Activated CD4-positive, alpha-beta T cell treated with anti-CD3 and anti-CD28 coated beads, Interleukin-2, amount 10 ng/mL, durations not matched to agents 24 days and 14 days (primary cell): ENCODE measurements around the gene ST14. TPM values are rescaled to one million over a fixed set of nuclear protein-coding genes. Genes with fewer than 3 reads are reported as not detected.
"Not testable (repeated sequence)": the region's sequence is repeated elsewhere in the genome, so short reads cannot be mapped to it uniquely, and the experiment has no call there.

Experiments used
- DNase-seq: peaks from one replicate; pipeline ENCODE4 v3.0.0; 2022
- H3K27ac Mint-ChIP-seq: one replicate; pipeline ENCODE4 v1.8.0; 2022; ENCODE audit warnings: mild to moderate bottlenecking, mixed read lengths
- H3K27me3 Mint-ChIP-seq: one replicate; pipeline ENCODE4 v1.8.0; 2022; ENCODE audit warnings: mixed read lengths
- H3K36me3 Mint-ChIP-seq: one replicate; pipeline ENCODE4 v1.8.0; 2022; ENCODE audit warnings: low read depth, mild to moderate bottlenecking, mixed read lengths
- H3K4me1 Mint-ChIP-seq: one replicate; pipeline ENCODE4 v1.8.0; 2021; ENCODE audit warnings: mixed read lengths
- H3K4me3 Mint-ChIP-seq: one replicate; pipeline ENCODE4 v1.8.0; 2022; ENCODE audit warnings: mild to moderate bottlenecking, moderate library complexity, mixed read lengths
- H3K9me3 Mint-ChIP-seq: one replicate; pipeline ENCODE4 v1.8.0; 2021; ENCODE audit warnings: mixed read lengths
- intact Hi-C: fragments of 100-400 bp; cut with micrococcal nuclease; formaldehyde crosslinking; loops from one replicate; pipeline ENCODE4 v1.15.1; 2023
- total RNA-seq: library from RNA; stranded (reverse); gene quantifications from 2 replicates; pipeline ENCODE4 v1.2.3, GENCODE V29; 2022

Gene ST14
- total RNA-seq, 1 donor from 2014 or later, result not detected

DNA sequence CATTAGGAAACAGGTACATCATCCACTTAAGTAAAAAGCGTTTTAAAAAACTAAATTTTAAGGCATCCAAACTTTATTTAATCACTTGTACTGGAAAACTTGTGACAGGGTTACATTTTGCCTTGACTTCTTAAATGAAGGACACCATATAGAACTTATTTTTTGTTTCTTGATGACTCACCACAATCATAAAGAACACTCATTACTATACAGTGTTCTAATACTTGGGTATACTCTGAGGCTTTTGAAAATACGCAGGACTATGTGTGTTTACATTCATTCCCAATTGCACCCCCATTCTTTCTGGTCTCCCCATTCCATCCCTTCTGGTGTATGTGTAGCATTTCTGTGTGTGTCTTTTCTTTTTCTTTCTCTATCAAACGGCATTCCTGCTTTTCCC lies 85.3 kb downstream of the ST14 start:
- no peak overlapping the region for H3K4me3 Mint-ChIP-seq

DNA sequence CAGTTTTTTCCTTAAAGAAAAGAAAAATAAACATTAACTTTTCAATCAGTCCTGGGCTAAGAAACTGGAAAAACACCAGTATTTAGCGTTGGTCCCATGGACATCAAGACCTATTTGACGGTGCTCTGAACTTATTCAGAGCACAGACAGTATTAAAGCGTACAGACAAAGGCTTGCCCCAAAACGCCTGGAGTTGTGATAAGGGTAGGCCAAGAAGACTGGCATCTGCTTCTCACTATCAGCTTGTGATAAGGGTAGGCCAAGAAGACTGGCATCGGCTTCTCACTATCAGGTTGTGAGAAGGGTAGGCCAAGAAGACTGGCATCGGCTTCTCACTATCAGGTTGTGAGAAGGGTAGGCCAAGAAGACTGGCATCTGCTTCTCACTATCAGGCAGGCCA lies 85.8 kb downstream of the ST14 start:
- H3K4me3 Mint-ChIP-seq, H3K9me3 Mint-ChIP-seq, intact Hi-C loops, H3K27ac Mint-ChIP-seq, H3K27me3 Mint-ChIP-seq: not testable (repeated sequence)
- peaks cover 29% of the 10 kb centered on the region for H3K4me1 Mint-ChIP-seq
- peak; percentile 47 for DNase-seq
- peaks cover 22% of the 10 kb centered on the region for H3K36me3 Mint-ChIP-seq

More for the DNA sequence above, 85.3 kb downstream of the ST14 start:
- Mint-ChIP-seq H3K27me3 (no peaks in the 10 kb centered on the region), H3K27ac (no peak overlapping the region), H3K9me3 (no peaks in the 10 kb centered on the region), H3K36me3 (peaks cover 22% of the 10 kb centered on the region), H3K4me1 (peaks cover 29% of the 10 kb centered on the region)
- DNase-seq, result no peak
- intact Hi-C loops, result no loop called here

DNA sequence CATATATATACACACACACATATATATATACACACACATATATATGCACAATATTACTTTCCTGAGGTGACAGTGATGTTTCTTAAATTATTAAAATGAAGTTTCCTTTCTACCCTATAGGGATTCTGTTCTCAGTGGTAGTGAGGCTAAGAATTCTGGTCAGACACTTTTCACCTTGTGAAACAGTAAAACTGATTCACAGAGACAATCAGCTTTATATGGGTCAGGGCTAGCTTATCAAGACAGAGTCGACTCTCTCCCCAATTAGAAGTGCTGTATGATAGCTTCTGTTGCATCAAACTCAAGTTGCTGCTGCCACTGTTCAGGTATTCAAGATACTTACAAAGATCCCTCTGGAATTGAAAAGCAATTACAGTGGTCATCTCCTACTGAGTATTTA lies 86.7 kb downstream of the ST14 start:
- peaks cover 28% of the 10 kb centered on the region for H3K36me3 Mint-ChIP-seq
- no peak for DNase-seq
- peaks cover 26% of the 10 kb centered on the region for H3K4me1 Mint-ChIP-seq
- H3K27me3 Mint-ChIP-seq, result no peaks in the 10 kb centered on the region
- no peak overlapping the region for H3K4me3 Mint-ChIP-seq
- no peaks in the 10 kb centered on the region for H3K9me3 Mint-ChIP-seq
- H3K27ac Mint-ChIP-seq, result no peak overlapping the region
- intact Hi-C loops, result no loop called here

DNA sequence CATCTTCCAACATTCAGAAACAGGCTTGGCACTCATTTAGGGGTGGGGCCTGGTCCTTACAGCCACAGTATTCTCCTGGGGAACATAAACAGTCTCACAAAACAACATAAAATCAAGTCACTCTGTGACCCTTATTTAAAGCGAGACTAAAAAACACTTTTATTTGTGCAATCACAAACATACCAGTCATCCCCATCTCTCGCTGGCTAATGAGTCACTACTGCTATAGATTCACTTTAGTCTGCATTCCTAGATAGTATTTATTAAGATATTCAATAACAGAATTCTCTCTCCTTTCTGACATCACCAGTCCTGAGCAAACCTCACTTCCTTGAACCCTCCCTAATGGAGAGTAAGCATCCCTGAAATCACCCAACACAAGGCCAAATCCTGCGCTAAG lies 87.2 kb downstream of the ST14 start:
- intact Hi-C loops, result no loop called here
- Mint-ChIP-seq H3K4me1 (peaks cover 24% of the 10 kb centered on the region), H3K36me3 (peaks cover 28% of the 10 kb centered on the region), H3K27me3 (no peaks in the 10 kb centered on the region), H3K4me3 (no peak overlapping the region), H3K9me3 (no peaks in the 10 kb centered on the region), H3K27ac (no peak overlapping the region)
- DNase-seq, result no peak

DNA sequence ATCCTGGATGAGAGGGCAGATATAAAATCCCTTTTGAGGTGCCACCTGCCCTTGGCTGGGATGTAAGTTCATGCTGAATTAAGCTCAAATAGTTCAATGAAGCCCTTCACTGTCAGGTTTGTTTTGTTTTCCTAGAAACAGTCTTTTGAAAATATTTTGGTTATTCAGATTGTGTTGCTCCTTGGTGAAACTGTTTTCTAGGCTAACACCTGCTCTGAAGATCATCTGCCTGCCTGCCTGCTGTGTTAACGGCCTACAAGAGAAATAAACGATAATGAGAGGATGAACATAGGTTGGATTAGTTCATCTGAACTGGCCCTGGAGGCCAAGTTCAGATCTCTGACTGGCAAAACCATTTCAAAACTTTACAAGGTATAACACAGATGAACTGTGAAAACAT lies 87.7 kb downstream of the ST14 start:
- intact Hi-C loops, result no loop called here
- Mint-ChIP-seq H3K9me3 (peaks cover 6% of the 10 kb centered on the region), H3K27me3 (no peaks in the 10 kb centered on the region), H3K4me1 (peaks cover 24% of the 10 kb centered on the region), H3K4me3 (no peak overlapping the region), H3K36me3 (peaks cover 34% of the 10 kb centered on the region), H3K27ac (no peak overlapping the region)
- no peak for DNase-seq

DNA sequence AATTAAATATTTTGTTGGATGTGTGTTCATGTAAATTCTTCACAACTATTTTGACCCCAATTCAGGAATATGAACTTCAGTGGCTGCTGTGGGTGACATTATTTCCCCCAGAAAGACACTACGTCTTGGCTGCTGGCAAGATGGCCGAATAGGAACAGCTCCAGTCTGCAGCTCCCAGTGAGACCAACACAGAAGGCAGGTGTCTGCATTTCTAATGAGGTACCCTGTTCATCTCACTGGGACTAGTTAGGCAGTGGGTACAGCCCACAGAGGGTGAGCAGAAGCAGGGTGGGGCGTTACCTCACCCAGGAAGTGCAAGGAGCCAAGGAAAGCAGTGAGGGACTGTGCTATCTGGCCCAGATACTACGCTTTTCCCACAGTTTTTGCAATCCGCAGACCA lies 89.8 kb downstream of the ST14 start:
- peaks cover 11% of the 10 kb centered on the region for H3K9me3 Mint-ChIP-seq
- no peaks in the 10 kb centered on the region for H3K27me3 Mint-ChIP-seq
- no peak for DNase-seq
- no peak overlapping the region for H3K27ac Mint-ChIP-seq
- intact Hi-C loops, result no loop called here
- H3K4me1 Mint-ChIP-seq, result peaks cover 20% of the 10 kb centered on the region
- peaks cover 46% of the 10 kb centered on the region for H3K36me3 Mint-ChIP-seq
- no peak overlapping the region for H3K4me3 Mint-ChIP-seq

DNA sequence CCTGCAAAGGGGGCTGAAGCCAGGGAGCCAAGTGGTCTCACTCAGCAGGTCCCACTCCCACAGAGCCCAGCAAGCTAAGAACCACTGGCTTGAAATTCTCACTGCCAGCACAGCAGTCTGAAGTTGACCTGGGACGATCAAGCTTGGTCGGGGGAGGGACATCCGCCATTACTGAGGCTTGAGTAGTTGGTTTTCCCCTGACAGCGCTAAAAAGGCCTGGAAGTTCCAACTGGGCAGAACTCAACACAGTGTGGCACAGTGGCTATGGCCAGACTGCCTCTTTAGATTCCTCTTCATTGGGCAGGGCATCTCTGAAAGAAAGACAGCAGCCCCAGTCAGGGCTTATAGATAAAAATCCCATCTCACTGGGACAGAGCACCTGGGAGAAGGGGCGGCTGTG lies 90.3 kb downstream of the ST14 start:
- peaks cover 49% of the 10 kb centered on the region for H3K36me3 Mint-ChIP-seq
- H3K4me3 Mint-ChIP-seq, DNase-seq, H3K27me3 Mint-ChIP-seq, H3K27ac Mint-ChIP-seq, intact Hi-C loops: not testable (repeated sequence)
- H3K9me3 Mint-ChIP-seq, result peaks cover 11% of the 10 kb centered on the region
- H3K4me1 Mint-ChIP-seq, result peaks cover 19% of the 10 kb centered on the region

DNA sequence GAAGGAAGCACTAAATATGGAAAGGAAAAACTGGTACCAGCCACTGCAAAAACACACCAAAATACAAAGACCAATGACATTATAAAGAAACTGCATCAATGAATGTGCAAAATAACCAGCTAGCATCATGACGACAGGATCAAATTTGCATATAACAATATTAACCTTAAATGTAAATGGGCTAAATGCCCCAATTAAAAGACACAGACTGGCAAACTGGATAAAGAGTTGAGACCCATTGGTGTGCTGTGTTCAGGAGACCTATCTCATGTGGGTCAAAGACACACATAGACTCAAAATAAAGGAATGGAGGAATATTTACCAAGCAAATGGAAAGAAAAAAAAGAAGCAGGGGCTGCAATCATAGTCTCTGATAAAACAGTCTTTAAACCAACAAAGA lies 92.2 kb downstream of the ST14 start:
- H3K27me3 Mint-ChIP-seq, H3K27ac Mint-ChIP-seq, intact Hi-C loops, H3K4me3 Mint-ChIP-seq, DNase-seq: not testable (repeated sequence)
- Mint-ChIP-seq H3K9me3 (peaks cover 14% of the 10 kb centered on the region), H3K36me3 (peaks cover 57% of the 10 kb centered on the region), H3K4me1 (peaks cover 11% of the 10 kb centered on the region)

Other genes with a start within 250 kb of the ST14 start
- 15.9 and 16.1 TPM in 2 replicates for gene PRDM10, start 156.9 kb upstream of the ST14 start, total RNA-seq
- gene APLP2, start 89.9 kb upstream of the ST14 start, total RNA-seq, result 44.9 and 46.4 TPM in 2 replicates
- gene ZBTB44, start 155.1 kb downstream of the ST14 start, total RNA-seq, result 33.1 and 36.0 TPM in 2 replicates